ENCODE results near the gene ITGA7.

ITGA7 gene

GRCh38 chr12:55737581-55738122 is 29.9 kb upstream of the ITGA7 start:
- TF ChIP-seq CTCF (conservative IDR thresholded peaks at IDR 0.05): peak; percentile 29; the same call in 1 of the 2 replicates
- no peak for TF ChIP-seq ZFX (IDR thresholded peaks at IDR 0.05)
- H3K27ac ChIP-seq: no peak overlapping the region; the same call in 1 of the 2 replicates

GRCh38 chr12:55736780-55737580 is 29.3 kb upstream of the ITGA7 start:
- no peak overlapping the region for H3K27ac ChIP-seq

GRCh38 chr12:55736076-55736475 is 28.4 kb upstream of the ITGA7 start:
- TF ChIP-seq ZFX (IDR thresholded peaks at IDR 0.05) (no peak), CTCF (conservative IDR thresholded peaks at IDR 0.05) (no peak)
- no peak overlapping the region for H3K27ac ChIP-seq

More at GRCh38 chr12:55736780-55737580, 29.3 kb upstream of the ITGA7 start:
- peak; percentile 87 for TF ChIP-seq CTCF (conservative IDR thresholded peaks at IDR 0.05)
- no peak for TF ChIP-seq ZFX (IDR thresholded peaks at IDR 0.05)

GRCh38 chr12:55734595-55734994 is 26.9 kb upstream of the ITGA7 start:
- H3K27ac ChIP-seq: no peak overlapping the region
- TF ChIP-seq CTCF (conservative IDR thresholded peaks at IDR 0.05) (no peak), ZFX (IDR thresholded peaks at IDR 0.05) (no peak)

GRCh38 chr12:55733858-55734257 is 26.2 kb upstream of the ITGA7 start:
- H3K27ac ChIP-seq: no peak overlapping the region
- no peak for TF ChIP-seq CTCF (conservative IDR thresholded peaks at IDR 0.05)
- no peak for TF ChIP-seq ZFX (IDR thresholded peaks at IDR 0.05)

GRCh38 chr12:55733021-55733555 is 25.4 kb upstream of the ITGA7 start:
- H3K27ac ChIP-seq: no peak overlapping the region
- TF ChIP-seq ZFX (IDR thresholded peaks at IDR 0.05): no peak
- no peak for TF ChIP-seq CTCF (conservative IDR thresholded peaks at IDR 0.05)

GRCh38 chr12:55732288-55732687 is 24.6 kb upstream of the ITGA7 start:
- TF ChIP-seq ZFX (IDR thresholded peaks at IDR 0.05): no peak
- no peak overlapping the region for H3K27ac ChIP-seq
